HG03139 (cell line): ENCODE data around the gene PHLDB3.
"Not testable (repeated sequence)": the region's sequence is repeated elsewhere in the genome, so short reads cannot be mapped to it uniquely, and the experiment has no call there.

Experiments
- ATAC-seq: cut with Tn5 transposase; IDR thresholded peaks from one replicate; pipeline ENCODE4 v1.9.1; 2021; ENCODE audit not compliant: unreplicated experiment

Gene PHLDB3

DNA sequence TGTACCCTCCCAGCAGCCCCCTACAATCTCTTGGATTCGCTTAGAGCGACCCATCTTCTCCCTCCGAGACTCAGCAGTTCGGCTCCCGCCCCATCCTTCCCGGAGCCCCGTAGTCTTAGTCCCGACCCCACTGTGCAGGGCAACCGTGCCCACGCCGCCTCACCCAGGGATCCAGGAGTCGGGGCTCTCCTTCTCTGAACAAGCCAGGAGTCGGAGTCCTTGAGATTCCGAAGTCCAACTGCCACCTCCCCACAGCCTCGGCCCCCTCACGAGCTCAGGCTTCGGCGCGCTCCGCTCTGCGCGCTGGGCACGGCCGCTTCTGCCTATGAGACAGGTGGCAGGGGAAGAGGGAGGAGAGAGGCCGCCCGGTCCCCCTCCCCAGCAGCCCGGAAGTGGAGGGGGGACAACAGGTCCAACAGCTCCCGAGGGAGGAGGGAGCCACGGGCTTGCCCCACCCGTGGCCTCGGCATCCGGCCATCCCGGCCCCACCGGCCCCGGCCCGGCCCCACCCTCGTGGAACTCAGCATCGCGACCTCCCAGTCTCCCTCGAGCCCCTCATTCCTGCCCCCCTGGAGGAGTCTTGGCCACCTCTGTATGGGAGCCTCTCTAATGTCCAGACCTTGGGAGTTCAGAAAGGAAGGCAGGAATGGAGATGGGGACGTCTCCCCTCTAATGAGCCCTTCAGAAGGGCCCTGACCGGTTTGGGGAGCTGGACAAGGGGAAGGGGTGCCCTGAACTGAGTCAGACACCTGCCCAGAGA, at the start of gene PHLDB3:
PHLDB3 (minus strand) TSS at position 321 of the 760 bp plus-strand sequence. CDS start 628 bp downstream, outside the sequence.
- peak; percentile 15 for ATAC-seq

DNA sequence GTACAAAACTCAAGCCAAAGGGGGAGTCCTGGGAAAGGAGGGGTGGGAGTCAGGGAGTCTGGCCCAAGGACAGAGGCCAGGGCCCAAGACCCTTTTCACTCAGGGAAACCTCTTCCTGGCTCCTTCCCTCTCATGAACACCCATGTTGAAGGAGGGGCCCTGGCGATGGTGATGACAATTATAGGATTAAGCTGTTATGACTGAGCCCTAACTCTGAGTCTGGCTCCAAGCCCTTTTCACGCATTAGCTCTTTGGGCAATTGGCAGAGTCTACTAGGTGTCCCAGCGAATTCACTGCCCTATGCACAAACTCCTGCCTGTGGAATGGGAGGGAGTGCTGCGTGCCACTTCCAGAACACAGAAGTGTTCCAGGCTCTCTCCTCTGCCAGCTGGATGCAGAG, 49.1 kb upstream of the PHLDB3 start:
- ATAC-seq: no peak

DNA sequence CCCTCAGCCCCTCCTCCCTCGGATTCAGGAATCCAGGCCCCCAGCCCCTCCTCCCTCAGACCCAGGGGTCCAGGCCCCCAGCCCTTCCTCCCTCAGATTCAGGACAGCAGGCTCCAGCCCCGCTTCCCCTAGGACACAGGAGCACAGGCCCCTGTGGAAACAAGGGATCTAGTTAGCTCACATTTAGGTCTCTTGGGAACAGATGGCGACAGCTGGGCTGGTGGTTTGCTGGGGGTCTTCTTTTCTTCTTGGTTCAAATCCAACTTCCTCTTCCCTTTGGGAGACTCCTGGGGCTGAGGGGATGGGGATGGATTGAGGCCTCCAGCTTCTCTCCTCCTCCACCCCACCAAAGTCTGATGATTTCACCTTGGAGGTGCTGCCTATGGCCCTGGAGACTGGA, 48.1 kb upstream of the PHLDB3 start:
- no peak for ATAC-seq

- no peak for ATAC-seq
Observed at GRCh38 chr19:43552198-43552450, 47.6 kb upstream of the PHLDB3 start.

- no peak for ATAC-seq
Observed at GRCh38 chr19:43551399-43552197, 47.1 kb upstream of the PHLDB3 start.

DNA sequence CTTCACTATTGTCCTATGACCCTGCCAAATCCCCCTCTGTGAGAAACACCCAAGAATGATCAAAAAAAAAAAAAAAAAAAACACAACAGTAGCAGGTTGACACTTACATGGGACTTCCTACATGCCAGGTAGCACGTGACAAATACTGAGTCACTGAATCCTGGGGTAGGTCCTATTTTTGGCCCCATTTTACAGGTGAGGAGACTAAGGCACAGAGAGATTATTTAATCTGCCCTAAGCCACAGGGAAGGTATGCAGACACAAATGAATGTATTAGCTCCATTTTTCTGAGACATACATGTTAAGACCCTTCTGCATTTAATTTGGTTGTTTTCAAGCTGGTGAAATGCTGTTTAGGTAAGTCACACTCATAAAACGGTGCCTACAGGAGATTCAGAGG, 44.2 kb upstream of the PHLDB3 start:
- ATAC-seq: no peak

DNA sequence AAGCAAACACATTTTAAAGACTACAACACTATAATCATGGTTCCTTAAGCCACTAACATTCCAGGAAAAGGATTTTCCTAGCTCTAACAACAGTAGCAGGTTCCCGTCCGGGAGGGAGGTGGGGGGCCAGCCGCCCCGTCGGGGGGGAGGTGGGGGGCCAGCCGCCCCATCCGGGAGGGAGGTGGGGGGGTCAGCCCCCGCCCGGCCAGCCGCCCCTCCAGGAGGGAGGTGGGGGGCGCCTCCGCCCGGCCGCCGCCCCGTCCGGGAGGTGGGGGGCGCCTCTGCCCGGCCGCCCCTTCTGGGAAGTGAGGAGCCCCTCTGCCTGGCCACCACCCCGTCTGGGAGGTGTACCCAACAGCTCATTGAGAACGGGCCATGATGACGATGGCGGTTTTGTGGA, 43.4 kb upstream of the PHLDB3 start:
- ATAC-seq: not testable (repeated sequence)

DNA sequence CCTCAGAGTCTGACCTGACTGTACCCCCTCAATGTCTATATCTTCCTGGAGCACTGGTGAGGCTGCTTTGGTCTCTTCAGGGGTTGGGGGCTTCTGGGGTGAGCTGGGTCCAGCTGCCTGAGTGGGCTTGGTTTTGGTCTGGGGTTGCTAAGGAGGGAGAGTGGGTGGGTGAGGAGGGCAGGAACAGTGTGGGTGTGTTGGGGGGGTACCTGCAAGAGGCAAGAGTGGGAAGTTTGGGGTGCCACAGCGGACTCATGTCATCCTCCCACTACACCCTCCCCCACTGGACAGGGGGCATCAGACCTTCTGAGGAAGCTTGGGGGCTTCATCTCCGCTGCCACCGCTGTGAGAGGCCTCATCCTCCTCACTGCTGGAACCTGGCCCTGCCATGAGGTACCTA, 42.0 kb upstream of the PHLDB3 start:
- ATAC-seq: no peak

DNA sequence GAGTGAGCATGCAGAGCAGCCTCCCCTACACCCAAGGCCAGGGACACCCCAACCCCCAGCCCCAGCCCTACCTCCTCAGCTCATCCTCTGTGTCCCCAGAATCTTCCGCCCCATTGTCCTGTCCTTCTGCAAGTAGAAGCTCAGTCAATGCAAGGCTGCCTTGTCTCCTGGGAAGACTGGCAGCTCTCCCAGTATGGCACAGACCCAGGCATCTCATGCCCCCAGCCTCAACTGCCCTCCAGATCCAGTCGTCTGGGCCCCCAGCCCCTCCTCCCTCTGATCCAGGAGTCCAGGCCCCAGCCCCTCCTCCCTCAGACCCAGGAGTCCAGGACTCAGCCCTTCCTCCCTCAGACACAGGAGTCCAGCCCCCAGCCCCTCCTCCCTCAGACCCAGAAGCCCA, 41.4 kb upstream of the PHLDB3 start:
- ATAC-seq: no peak

DNA sequence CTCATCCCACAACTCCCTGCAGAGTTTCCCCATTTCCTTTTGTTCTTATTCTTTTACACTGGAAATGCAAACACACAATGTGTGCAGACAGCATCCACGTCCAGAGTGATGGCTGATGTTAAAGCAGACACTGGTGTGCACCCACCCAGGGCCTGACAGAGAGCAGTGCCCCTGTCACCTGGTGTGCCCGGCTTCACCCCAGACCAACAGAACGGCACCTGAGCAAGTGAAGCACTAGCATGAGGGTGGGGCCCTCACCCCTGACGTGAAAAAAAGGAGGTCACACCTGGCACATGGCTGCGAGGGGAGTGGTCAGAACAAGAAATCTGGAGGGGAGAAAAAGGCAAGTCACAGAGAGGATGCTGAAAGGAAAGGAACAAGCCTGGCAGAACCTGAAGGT, 40.7 kb upstream of the PHLDB3 start:
- no peak for ATAC-seq

DNA sequence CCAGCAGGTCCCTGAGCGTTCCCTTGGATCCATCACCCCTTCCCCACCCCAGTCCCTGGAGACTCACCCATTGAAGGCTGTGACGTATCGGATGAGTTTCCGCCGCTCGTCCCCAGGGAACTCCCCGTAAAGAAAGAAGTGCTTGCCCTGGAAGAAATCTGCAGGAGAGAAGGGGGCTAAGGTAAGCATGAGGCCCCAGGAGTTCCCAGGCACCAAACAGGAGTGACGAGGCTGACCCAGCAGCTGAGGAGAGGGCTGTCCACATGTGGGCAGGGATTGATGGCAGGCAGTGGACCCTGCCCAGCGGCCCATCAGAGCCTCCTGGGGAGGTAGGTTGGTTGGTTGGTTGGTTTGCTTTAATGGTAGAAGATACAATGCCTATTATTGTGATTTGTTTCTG, 39.5 kb upstream of the PHLDB3 start:
- ATAC-seq: no peak

DNA sequence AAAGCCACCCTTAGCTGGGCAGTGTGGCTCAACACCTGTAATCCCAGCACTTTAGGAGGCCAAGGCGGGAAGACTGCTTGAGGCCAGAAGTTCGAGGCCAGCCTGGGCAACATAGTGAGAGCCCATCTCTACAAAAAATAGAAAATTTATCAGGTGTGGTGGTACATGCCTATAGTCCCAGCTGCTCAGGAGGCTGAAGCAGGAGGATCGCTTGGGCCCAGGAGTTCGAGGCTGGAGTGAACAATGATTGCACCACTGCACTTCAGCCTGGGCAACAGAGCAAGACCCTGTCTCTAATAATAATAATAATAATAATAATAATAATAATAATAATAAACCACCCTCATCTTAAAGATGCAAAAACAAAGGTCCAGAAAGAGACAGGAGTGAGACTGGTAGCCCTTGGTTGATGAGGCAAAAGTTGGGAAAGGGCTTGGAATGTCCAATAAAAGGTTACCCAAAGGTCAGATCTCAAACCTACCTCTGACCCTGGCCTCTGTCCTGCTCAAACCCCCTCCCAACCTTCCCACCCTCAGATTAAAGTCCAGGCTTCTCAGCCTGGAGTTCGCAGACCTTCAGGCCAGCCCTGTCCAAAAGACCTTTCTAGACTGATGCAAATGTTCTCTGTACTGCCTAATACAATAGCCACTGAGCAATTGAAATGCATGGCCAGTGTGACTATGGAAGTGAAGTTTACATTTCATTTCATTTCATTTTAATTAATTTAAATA, 37.5 kb upstream of the PHLDB3 start:
- ATAC-seq: no peak

DNA sequence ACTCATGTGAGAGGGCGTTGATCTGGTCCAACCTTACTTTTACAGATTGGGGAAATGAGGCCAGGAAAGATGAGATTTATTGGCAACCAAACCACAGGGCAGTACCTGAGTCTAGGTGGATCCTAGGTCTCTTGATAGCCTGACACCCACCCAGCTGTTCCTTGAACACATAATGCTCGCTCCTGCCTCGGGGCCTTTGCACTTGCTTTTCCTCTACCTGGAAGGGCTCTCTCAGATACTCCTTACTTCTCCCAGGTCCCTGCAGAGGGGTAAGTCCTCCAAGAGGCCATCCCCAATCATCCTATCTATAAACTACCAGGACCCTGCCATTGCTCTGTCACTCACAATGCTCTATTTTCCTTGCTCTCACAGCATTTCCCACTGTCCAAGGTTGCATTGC, 35.8 kb upstream of the PHLDB3 start:
- no peak for ATAC-seq

- ATAC-seq: no peak
Observed at GRCh38 chr19:43538922-43539321, 34.4 kb upstream of the PHLDB3 start.

DNA sequence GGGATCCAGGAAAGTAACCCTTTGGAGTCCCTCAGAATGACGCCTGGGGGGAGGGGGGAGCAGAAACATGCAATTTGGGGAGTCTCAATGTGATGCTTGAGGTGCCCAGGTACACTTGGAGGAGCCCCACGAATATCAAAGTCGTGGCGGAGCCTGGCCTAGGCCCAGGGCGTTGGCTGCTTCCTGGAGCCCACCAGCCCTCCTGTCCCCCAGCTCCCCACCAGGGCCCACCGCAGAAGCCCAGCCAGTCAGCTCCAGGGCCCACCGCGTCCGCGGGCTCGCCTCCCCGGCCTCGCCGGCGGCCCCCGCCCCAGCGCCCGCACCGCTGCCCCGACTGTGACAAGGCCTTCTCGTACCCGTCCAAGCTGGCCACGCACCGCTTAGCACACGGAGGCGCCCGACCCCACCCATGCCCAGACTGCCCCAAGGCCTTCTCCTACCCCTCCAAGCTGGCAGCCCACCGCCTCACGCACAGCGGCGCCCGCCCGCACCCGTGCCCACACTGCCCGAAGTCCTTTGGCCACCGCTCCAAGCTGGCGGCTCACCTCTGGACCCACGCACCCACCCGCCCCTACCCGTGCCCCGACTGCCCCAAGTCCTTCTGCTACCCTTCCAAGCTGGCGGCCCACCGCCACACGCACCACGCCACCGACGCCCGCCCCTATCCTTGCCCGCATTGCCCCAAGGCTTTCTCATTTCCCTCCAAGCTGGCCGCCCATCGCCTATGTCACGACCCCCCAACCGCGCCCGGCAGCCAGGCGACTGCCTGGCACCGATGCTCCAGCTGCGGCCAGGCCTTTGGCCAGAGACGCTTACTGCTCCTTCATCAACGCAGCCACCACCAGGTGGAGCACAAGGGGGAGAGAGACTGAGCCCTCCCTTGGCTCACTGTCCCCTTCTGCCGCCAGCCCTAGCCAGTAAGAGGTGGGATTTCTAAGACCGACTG, 30.5 kb upstream of the PHLDB3 start:
- ATAC-seq: no peak

- no peak for ATAC-seq
Observed at GRCh38 chr19:43534305-43534815, 29.8 kb upstream of the PHLDB3 start.

DNA sequence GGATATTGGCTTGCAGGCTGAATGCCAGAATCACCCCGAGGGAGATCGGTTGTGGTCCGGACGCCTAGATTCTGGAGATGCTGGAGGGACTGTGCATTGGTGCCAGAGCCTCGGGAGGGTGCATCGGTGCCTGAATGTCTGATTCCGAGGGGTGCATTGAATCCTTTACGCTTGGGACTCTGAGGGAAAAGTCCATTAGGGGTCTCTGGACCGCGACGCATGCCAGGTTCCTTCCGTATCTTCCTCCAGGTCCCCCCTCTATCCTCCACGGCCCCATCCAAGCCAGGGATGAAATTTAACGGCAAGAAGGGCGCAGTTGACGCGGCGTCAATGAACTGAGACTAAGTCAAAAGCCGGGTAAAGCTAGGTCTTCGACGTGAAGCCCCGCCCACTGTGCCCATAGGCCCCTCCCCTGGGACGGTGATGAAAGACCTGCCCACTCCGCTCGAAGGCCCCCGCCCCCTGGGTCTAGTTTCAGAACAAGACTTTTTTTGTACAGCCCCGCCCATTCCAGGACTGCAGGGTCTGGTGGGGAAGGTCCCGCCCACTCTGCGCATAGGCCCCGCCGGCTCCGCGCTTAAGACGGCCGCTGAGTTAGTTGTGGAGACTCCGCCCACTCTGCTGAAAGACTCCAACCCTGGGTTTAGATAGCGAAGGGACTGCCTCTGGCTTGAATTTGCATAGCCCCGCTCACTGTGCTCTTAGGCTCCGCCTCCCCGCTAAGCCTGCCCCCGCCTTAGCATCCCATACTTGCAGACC, 29.2 kb upstream of the PHLDB3 start:
- peak; percentile 46 for ATAC-seq

DNA sequence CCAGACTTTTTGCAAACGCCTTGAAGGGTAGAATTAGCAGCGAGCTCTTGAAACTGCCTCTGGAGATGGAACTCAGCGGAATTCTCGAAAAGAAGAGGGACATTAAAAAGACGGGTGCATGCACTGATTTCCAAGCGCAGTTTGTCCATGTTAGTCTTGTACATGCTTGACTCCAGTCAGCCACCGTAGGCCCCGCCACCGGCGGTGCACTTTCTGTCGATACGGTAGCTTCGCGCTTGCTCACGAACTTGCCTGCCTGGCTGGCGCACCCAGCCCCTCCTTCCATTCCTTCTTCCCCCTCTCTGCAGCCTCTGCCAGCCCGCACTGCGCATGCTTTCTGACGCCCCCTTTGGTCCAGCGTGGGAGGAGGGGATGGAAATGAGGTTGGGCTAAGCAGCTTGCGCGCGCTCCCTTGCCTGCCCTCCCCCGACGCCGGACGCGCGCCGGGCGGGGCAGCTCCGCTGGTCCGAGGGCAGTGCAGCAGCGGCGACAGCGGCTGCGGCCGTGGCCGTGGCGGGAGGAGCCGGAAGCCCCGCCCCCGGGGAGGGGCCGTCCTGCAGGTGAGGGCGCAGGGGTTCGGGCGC, 28.5 kb upstream of the PHLDB3 start, which contains the start of gene ZNF575:
ZNF575 (plus strand) TSS at position 227 of the 584 bp plus-strand sequence. CDS start 1,235 bp downstream, outside the sequence.
- ATAC-seq: peak; percentile 47

- peak; percentile 23 for ATAC-seq
Observed at GRCh38 chr19:43532571-43532961, 28.0 kb upstream of the PHLDB3 start.
